ENCODE data around the gene BRSK2. TPM values are rescaled to one million over a fixed set of nuclear protein-coding genes. Genes with fewer than 3 reads are reported as not detected.
"Not testable (repeated sequence)": the region's sequence is repeated elsewhere in the genome, so short reads cannot be mapped to it uniquely, and the experiment has no call there.

Gene BRSK2
- total and polyA plus RNA-seq, 4 donors, result 0.35 to 0.56 (median 0.52) TPM

DNA sequence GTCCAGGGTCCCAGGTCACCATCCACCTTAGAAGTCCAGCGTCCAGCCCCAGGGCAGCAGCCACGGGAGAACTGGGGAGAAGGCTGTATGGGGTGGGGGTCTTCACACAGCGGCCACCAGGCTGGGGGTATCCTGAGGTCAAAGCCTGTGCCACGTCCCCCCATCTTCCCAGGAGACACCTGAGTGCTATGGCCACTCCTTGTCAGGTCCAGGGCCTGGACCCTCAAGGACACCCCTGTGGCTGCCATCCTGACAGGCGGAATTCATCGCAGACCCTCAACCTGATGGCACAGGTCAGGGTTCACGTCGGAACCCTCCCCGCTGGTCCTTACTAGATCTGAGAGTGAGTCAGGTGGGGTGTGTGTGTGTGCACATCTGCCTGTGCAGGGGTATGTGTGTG is 18.6 kb downstream of the BRSK2 start:
- Histone ChIP-seq H3K4me3 (no peak overlapping the region), H3K27me3 (ENCODE audit: control insufficient read depth in 3 of 3, insufficient read depth in 3 of 3, low read length in 2 of 3) (peaks cover 0 to under 1% (median 0%) of the 10 kb centered on the region in 3 donors), H3K9me3 (ENCODE audit: control insufficient read depth in 4 of 4, insufficient read depth in 3 of 4, low read length in 3 of 4) (peaks cover 0 to 2% (median 0%) of the 10 kb centered on the region in 4 donors), H3K9ac (ENCODE audit: insufficient read depth in 1 of 2, low read length in 2 of 2) (no peak overlapping the region), H3K4me1 (ENCODE audit: control insufficient read depth in 5 of 5, insufficient read depth in 5 of 5, low read length in 5 of 5) (peaks cover 0 to 14% (median 0%) of the 10 kb centered on the region in 5 donors), H3K27ac (ENCODE audit: low read depth in 1 of 2, low read length in 1 of 2) (no peak overlapping the region), H3K36me3 (ENCODE audit: control insufficient read depth in 4 of 4, insufficient read depth in 4 of 4, low read length in 4 of 4) (no peaks in the 10 kb centered on the region)
- ATAC-seq (ENCODE audit: insufficient read depth, low FRiP score) (no peak), DNase-seq (no peak)
- TF ChIP-seq, protein P1, sequence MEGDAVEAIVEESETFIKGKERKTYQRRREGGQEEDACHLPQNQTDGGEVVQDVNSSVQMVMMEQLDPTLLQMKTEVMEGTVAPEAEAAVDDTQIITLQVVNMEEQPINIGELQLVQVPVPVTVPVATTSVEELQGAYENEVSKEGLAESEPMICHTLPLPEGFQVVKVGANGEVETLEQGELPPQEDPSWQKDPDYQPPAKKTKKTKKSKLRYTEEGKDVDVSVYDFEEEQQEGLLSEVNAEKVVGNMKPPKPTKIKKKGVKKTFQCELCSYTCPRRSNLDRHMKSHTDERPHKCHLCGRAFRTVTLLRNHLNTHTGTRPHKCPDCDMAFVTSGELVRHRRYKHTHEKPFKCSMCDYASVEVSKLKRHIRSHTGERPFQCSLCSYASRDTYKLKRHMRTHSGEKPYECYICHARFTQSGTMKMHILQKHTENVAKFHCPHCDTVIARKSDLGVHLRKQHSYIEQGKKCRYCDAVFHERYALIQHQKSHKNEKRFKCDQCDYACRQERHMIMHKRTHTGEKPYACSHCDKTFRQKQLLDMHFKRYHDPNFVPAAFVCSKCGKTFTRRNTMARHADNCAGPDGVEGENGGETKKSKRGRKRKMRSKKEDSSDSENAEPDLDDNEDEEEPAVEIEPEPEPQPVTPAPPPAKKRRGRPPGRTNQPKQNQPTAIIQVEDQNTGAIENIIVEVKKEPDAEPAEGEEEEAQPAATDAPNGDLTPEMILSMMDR (IDR thresholded peaks at IDR 0.05; ENCODE audit: control extremely low read depth, extremely low read depth), result no peak
- 75 to 83% methylated on average over 9 of the region's 9 CpGs for WGBS, 2 donors

DNA sequence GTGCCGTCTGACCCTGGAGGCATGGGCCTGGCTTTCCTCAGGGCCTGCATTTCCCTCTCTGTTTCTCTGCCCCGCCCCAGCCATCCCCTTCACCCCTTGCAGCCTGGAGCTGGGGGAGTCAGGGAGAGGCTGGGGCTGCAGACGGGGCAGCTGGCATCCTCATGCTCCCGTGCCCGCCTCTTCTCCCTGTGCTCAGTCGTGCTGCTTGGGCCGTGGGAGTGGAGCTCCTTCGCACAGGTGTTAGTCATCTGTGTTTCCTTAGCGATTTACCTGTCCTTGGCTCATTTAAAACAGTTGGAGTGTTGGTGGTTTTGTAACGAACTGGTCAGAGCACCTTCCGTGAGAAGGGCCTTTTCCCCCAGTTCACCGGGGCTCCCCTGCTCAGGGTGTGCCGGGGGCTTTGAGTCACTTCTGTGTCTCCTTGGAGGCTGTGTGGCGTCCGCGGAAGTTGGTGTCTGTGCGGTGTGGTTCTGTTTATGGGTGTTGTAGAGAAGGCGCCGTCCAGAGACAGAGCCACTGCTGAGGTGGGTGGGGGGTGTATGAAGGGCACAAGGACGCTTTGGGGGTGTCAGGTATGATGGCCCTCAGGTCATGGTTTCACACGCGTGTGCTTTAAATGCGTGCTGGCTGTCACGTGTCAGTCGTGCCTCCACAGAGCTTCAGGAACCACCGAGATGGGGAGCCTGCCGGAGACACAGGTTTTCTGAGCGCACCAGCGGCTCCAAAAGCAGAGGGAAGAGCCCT is 19.5 kb downstream of the BRSK2 start:
- DNase-seq (no peak), ATAC-seq (ENCODE audit: insufficient read depth, low FRiP score) (no peak)

DNA sequence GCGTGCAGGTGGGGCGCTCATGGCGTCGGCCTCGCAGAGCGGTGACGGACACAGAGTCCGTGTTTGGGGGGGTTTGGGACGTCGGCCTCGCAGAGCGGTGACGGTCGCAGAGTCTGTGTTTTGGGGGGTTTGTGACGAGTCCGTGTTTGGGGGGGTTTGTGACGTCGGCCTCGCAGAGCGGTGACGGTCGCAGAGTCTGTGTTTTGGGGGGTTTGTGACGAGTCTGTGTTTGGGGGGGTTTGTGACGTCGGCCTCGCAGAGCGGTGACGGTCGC is 20.1 kb downstream of the BRSK2 start:
- H3K36me3 ChIP-seq (ENCODE audit: control insufficient read depth in 4 of 4, insufficient read depth in 4 of 4, low read length in 4 of 4); H3K27ac ChIP-seq (ENCODE audit: low read depth in 1 of 2, low read length in 1 of 2); H3K9me3 ChIP-seq (ENCODE audit: control insufficient read depth in 4 of 4, insufficient read depth in 3 of 4, low read length in 3 of 4); H3K9ac ChIP-seq (ENCODE audit: insufficient read depth in 1 of 2, low read length in 2 of 2); DNase-seq; ATAC-seq (ENCODE audit: insufficient read depth, low FRiP score); H3K27me3 ChIP-seq (ENCODE audit: control insufficient read depth in 3 of 3, insufficient read depth in 3 of 3, low read length in 2 of 3); H3K4me3 ChIP-seq: not testable (repeated sequence)
- H3K4me1 ChIP-seq (ENCODE audit: control insufficient read depth in 5 of 5, insufficient read depth in 5 of 5, low read length in 5 of 5), result peaks cover 0 to 14% (median 0%) of the 10 kb centered on the region in 5 donors
- 89 to 93% methylated on average over 26 to 27 of the region's 29 CpGs for WGBS, 2 donors

More for the DNA sequence above, 19.5 kb downstream of the BRSK2 start:
- WGBS, 2 donors, result 70 to 80% methylated on average over 29 of the region's 29 CpGs
- Histone ChIP-seq H3K9me3 (ENCODE audit: control insufficient read depth in 4 of 4, insufficient read depth in 3 of 4, low read length in 3 of 4) (peaks cover 0 to 2% (median 0%) of the 10 kb centered on the region in 4 donors), H3K27ac (ENCODE audit: low read depth in 1 of 2, low read length in 1 of 2) (no peak overlapping the region), H3K4me1 (ENCODE audit: control insufficient read depth in 5 of 5, insufficient read depth in 5 of 5, low read length in 5 of 5) (peaks cover 0 to 14% (median 0%) of the 10 kb centered on the region in 5 donors), H3K27me3 (ENCODE audit: control insufficient read depth in 3 of 3, insufficient read depth in 3 of 3, low read length in 2 of 3) (peaks cover 0 to 4% (median 0%) of the 10 kb centered on the region in 3 donors), H3K36me3 (ENCODE audit: control insufficient read depth in 4 of 4, insufficient read depth in 4 of 4, low read length in 4 of 4) (no peaks in the 10 kb centered on the region), H3K4me3 (no peak overlapping the region), H3K9ac (ENCODE audit: insufficient read depth in 1 of 2, low read length in 2 of 2) (no peak overlapping the region)
- TF ChIP-seq, protein P1 (IDR thresholded peaks at IDR 0.05; ENCODE audit: control extremely low read depth, extremely low read depth), result no peak

DNA sequence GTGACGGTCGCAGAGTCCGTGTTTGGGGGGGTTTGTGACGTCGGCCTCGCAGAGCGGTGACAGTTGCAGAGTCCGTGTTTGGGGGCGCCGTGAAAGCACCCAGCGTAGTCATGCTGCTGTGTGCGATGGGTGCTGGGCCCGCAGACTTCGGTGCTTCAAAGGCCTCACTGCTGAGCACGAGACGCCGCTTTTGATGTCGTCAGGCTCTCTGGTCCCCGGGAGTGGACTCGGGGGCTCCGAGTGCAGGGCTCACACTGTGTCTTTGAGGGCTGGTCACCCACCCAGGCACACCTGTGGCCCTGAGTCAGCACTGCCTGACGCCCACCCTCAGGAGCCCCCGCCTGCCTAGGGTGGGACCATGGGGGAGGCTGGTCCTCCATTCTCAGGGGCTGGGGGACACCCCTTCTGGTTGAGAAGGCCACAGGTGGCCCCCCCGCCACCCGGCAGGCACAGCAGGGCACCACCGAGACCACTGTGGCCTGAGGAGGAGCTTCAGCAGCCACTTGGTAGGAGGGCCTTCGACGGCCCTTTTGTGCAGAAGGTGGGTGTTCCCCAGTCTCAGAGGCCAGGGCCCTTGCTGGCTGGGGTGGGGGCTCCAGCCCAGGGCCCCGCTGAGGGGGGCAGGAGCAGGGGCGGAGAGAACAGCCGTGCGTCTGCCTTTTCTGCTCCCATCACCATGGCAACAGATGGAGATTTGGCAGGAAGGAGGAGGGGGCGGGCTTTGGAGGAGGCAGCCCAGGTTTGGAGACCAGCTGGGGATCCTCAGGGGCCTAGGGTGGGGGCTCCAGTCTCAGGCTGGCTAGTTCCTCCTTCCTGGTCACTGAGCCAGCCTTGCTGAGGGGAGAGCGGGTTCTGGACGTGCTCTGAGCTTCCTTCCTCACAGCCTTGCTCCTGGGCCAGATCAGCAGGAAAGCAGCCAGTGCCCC is 20.9 kb downstream of the BRSK2 start:
- H3K4me3 ChIP-seq, result no peak overlapping the region
- TF ChIP-seq, protein P1 (IDR thresholded peaks at IDR 0.05; ENCODE audit: control extremely low read depth, extremely low read depth), result no peak
- no peaks in the 10 kb centered on the region for H3K36me3 ChIP-seq (ENCODE audit: control insufficient read depth in 4 of 4, insufficient read depth in 4 of 4, low read length in 4 of 4)
- no peak overlapping the region for H3K9ac ChIP-seq (ENCODE audit: insufficient read depth in 1 of 2, low read length in 2 of 2)
- ATAC-seq (ENCODE audit: insufficient read depth, low FRiP score) (no peak), DNase-seq (peak; percentile 93 to 94 (median 93))
- H3K9me3 ChIP-seq (ENCODE audit: control insufficient read depth in 4 of 4, insufficient read depth in 3 of 4, low read length in 3 of 4), result peaks cover 0 to 2% (median 0%) of the 10 kb centered on the region in 4 donors
- WGBS, 2 donors, result 67 to 76% methylated on average over 31 to 35 of the region's 35 CpGs
- no peak overlapping the region for H3K27ac ChIP-seq (ENCODE audit: low read depth in 1 of 2, low read length in 1 of 2)
- H3K4me1 ChIP-seq (ENCODE audit: control insufficient read depth in 5 of 5, insufficient read depth in 5 of 5, low read length in 5 of 5), result peaks cover 0 to 14% (median 0%) of the 10 kb centered on the region in 5 donors
- peaks cover 0 to 4% (median 0%) of the 10 kb centered on the region in 3 donors for H3K27me3 ChIP-seq (ENCODE audit: control insufficient read depth in 3 of 3, insufficient read depth in 3 of 3, low read length in 2 of 3)

Data from lung (tissue), 12 donors.